ENCODE data around the gene CNTN4. TPM values are rescaled to one million over a fixed set of nuclear protein-coding genes. Genes with fewer than 3 reads are reported as not detected.

The CNTN4 gene
- total RNA-seq, 1 donor from 2014 or later, result 16.1 TPM

DNA sequence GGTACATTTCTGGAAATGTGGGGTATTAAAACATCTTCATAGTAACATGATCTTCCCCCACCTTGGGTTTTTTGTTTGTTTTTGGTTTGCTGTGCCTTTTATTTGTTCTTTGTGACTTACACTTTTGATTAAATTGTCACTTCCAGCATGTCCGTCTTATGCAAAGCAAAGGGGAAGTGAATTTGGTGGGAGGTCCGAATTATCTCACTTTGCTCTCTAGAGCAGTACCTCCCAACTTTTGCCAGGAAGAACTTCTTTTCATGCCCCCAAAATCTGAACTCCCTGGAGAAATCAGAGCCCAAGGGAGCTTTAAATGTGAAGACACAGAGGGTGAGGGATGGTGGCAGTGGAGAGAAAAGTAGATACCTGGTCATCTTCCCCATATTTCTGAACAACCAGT is 838.4 kb downstream of the CNTN4 start:
- no peak for TF ChIP-seq CTCF (IDR thresholded peaks at IDR 0.05; ENCODE audit: unreplicated experiment)
- H3K4me3 Mint-ChIP-seq (ENCODE audit: low read depth), result no peak overlapping the region
- no peak overlapping the region for H3K27ac Mint-ChIP-seq

DNA sequence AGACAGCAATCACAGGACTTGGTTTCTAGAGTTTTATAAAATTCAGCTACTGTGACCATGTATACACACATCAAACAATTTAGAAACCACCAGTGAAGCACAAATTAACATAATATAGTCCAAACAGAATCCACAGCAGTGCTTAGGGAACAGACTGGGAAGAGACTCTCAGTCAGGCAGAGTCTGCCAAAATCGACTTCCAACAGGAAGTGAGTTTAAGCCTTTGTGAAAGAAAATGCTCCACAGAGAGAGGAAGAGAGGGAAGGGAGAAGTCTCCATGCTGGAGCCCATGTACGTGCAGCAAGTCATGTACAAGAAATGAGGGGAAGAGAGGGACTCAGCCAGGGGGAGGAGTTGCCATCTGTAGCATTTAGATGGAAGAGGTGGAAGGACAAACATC is 838.9 kb downstream of the CNTN4 start:
- Mint-ChIP-seq H3K4me1 (ENCODE audit: low read depth) (no peaks in the 10 kb centered on the region), H3K27me3 (no peaks in the 10 kb centered on the region), H3K27ac (peak overlapping the region; percentile 46), H3K4me3 (ENCODE audit: low read depth) (no peak overlapping the region), H3K9me3 (ENCODE audit: low read depth) (no peaks in the 10 kb centered on the region), H3K36me3 (ENCODE audit: insufficient read depth) (no peaks in the 10 kb centered on the region)
- TF ChIP-seq CTCF (IDR thresholded peaks at IDR 0.05; ENCODE audit: unreplicated experiment), result no peak
- no peak for DNase-seq (ENCODE audit: low spot score, unreplicated experiment)

More for the DNA sequence above, 838.4 kb downstream of the CNTN4 start:
- Mint-ChIP-seq H3K36me3 (ENCODE audit: insufficient read depth) (peaks cover 2% of the 10 kb centered on the region), H3K4me1 (ENCODE audit: low read depth) (no peaks in the 10 kb centered on the region), H3K9me3 (ENCODE audit: low read depth) (no peaks in the 10 kb centered on the region), H3K27me3 (no peaks in the 10 kb centered on the region)
- no peak for DNase-seq (ENCODE audit: low spot score, unreplicated experiment)

DNA sequence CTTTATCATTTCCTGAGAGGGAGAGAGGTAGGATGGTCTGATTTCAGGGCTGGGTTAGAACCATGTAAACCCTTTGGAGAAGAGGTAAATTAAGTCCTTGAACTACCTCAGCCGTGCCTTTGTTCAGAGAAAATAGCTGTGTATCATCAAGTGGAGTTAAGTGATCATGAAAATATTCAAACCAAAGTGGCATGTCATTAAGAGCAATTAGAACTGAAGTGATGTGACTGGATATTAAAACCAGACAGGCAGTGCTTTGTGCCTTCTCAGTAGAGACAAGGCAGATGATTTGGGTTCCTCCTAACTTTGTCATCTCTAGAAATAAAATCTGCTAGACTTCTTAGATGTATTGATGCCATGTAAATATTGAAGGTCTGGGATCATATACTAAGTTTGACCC is 840.0 kb downstream of the CNTN4 start:
- Mint-ChIP-seq H3K27me3 (no peaks in the 10 kb centered on the region), H3K36me3 (ENCODE audit: insufficient read depth) (no peaks in the 10 kb centered on the region), H3K4me3 (ENCODE audit: low read depth) (no peak overlapping the region), H3K4me1 (ENCODE audit: low read depth) (no peaks in the 10 kb centered on the region), H3K9me3 (ENCODE audit: low read depth) (no peaks in the 10 kb centered on the region), H3K27ac (no peak overlapping the region)
- no peak for TF ChIP-seq CTCF (IDR thresholded peaks at IDR 0.05; ENCODE audit: unreplicated experiment)
- no peak for DNase-seq (ENCODE audit: low spot score, unreplicated experiment)

- Mint-ChIP-seq H3K4me3 (ENCODE audit: low read depth) (no peak overlapping the region), H3K27ac (no peak overlapping the region), H3K4me1 (ENCODE audit: low read depth) (no peaks in the 10 kb centered on the region), H3K36me3 (ENCODE audit: insufficient read depth) (no peaks in the 10 kb centered on the region), H3K9me3 (ENCODE audit: low read depth) (no peaks in the 10 kb centered on the region), H3K27me3 (no peaks in the 10 kb centered on the region)
- no peak for TF ChIP-seq CTCF (IDR thresholded peaks at IDR 0.05; ENCODE audit: unreplicated experiment)
- no peak for DNase-seq (ENCODE audit: low spot score, unreplicated experiment)
Measured at GRCh38 chr3:2940062-2940461, 841.4 kb downstream of the CNTN4 start.

GRCh38 chr3:2944628-2945027 is 846.0 kb downstream of the CNTN4 start:
- peak overlapping the region; percentile 51 for H3K27ac Mint-ChIP-seq
- H3K36me3 Mint-ChIP-seq (ENCODE audit: insufficient read depth), result no peaks in the 10 kb centered on the region
- H3K4me3 Mint-ChIP-seq (ENCODE audit: low read depth), result no peak overlapping the region
- H3K4me1 Mint-ChIP-seq (ENCODE audit: low read depth), result no peaks in the 10 kb centered on the region
- no peaks in the 10 kb centered on the region for H3K9me3 Mint-ChIP-seq (ENCODE audit: low read depth)
- TF ChIP-seq CTCF (IDR thresholded peaks at IDR 0.05; ENCODE audit: unreplicated experiment), result no peak
- no peak for DNase-seq (ENCODE audit: low spot score, unreplicated experiment)
- H3K27me3 Mint-ChIP-seq, result no peaks in the 10 kb centered on the region

Measured in progenitor cell of endocrine pancreas (in vitro differentiated cells).